ENCODE measurements around the gene NATD1.

The NATD1 gene

GRCh38 chr17:21242026-21242697 is 11.0 kb downstream of the NATD1 start:
- TF ChIP-seq, protein P1, sequence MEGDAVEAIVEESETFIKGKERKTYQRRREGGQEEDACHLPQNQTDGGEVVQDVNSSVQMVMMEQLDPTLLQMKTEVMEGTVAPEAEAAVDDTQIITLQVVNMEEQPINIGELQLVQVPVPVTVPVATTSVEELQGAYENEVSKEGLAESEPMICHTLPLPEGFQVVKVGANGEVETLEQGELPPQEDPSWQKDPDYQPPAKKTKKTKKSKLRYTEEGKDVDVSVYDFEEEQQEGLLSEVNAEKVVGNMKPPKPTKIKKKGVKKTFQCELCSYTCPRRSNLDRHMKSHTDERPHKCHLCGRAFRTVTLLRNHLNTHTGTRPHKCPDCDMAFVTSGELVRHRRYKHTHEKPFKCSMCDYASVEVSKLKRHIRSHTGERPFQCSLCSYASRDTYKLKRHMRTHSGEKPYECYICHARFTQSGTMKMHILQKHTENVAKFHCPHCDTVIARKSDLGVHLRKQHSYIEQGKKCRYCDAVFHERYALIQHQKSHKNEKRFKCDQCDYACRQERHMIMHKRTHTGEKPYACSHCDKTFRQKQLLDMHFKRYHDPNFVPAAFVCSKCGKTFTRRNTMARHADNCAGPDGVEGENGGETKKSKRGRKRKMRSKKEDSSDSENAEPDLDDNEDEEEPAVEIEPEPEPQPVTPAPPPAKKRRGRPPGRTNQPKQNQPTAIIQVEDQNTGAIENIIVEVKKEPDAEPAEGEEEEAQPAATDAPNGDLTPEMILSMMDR (IDR thresholded peaks at IDR 0.05): no peak
- Mint-ChIP-seq H3K4me1 (peaks cover 47% of the 10 kb centered on the region), H3K27ac (no peak overlapping the region), H3K4me3 (no peak overlapping the region), H3K36me3 (ENCODE audit: low read depth) (no peaks in the 10 kb centered on the region), H3K27me3 (ENCODE audit: low read depth, poor library complexity) (no peaks in the 10 kb centered on the region), H3K9me3 (no peaks in the 10 kb centered on the region)
- DNase-seq: no peak

DNA sequence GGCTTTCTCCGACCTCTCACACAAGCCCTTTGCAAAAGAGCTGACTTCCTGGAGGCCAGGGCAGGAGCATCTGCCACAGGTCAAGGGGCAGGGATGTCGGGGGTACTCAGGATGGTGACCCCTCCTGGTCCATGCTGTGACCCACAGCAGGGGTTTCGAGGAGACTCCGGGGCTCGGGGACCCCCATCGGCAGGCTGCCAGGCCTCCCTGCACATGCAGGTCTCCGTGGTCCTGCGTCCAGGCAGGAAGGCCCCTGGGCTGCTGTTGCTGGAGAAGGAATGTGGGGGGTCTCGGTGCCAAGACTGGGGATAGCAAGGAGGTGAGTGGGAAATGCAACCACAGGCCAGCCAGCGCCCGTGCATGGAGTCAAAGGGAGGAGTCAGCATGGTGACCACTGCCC is 11.6 kb downstream of the NATD1 start:
- Mint-ChIP-seq H3K27me3 (ENCODE audit: low read depth, poor library complexity) (no peaks in the 10 kb centered on the region), H3K27ac (no peak overlapping the region), H3K36me3 (ENCODE audit: low read depth) (no peaks in the 10 kb centered on the region), H3K4me1 (peaks cover 47% of the 10 kb centered on the region), H3K9me3 (no peaks in the 10 kb centered on the region), H3K4me3 (no peak overlapping the region)
- TF ChIP-seq, protein P1 (IDR thresholded peaks at IDR 0.05): no peak
- no peak for DNase-seq

DNA sequence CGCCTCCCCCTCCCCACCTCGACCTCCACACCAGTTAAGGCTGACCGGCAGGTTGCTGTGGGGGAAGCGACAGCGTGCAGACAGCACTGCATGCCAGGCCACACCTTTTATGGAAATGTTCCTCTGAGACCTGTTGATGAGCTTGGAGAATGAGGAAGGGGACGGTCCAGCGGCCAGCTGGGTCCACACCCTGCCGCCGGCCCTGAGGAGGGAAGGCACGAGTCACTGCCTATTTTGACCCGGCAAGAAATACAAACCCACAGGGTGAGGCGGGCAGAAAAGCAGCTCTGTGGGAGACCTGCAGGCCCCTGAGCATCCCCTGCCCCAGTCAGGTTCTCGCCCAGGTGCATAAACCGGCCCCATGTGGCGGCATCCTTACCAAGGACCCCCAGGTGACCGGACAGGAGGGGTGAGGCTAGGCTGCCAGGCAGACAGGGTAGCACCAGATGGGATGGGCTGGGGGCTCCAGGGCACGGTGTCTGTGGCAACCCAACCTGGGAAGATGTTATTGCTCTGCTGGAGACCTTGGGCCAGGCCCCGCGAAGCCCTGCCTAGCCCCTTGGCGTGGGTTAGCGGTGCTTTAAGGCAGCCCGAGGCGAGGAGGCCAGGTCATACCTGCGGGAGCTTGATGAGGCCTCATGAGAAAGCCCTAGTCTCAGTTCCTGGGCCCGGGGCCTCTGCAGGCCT is 12.7 kb downstream of the NATD1 start:
- TF ChIP-seq, protein P1 (IDR thresholded peaks at IDR 0.05): no peak
- peak; percentile 34 for DNase-seq
- H3K4me1 Mint-ChIP-seq: peaks cover 47% of the 10 kb centered on the region
- H3K4me3 Mint-ChIP-seq: no peak overlapping the region
- H3K36me3 Mint-ChIP-seq (ENCODE audit: low read depth): no peaks in the 10 kb centered on the region
- H3K9me3 Mint-ChIP-seq: no peaks in the 10 kb centered on the region
- no peak overlapping the region for H3K27ac Mint-ChIP-seq
- no peaks in the 10 kb centered on the region for H3K27me3 Mint-ChIP-seq (ENCODE audit: low read depth, poor library complexity)

DNA sequence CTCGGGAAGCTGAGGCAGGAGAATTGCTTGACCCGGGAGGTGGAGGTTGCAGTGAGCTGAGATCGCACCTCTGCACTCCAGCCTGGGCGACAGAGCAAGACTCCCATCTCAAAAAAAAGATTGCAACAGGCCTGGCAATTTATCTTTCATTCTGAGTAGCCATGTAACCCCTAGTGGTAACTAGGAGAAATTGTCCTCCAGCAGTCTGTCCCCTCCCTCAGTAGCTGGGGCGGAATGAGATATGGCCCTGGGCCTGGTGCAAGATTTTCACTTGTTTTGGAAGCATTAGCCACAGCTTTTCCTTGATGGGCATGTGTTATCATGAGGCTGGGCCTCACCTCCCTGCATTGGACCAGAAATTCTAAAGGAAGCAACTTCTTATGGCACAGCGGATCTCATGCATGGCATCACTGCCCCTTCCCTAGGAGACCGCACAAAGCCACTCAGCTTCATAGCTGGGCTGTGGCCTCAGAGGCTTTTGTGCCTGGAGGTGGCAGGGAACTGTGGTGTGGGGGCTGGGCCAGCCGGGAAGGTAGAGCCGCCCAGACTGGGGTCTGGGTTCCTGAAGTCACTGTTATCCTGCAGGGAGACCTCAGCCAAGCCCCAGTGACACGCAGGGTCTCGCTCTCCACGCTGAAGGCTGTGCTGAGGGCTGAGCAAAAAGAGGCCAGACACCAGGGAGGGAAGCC is 13.4 kb downstream of the NATD1 start:
- DNase-seq: peak; percentile 24
- no peaks in the 10 kb centered on the region for H3K9me3 Mint-ChIP-seq
- H3K4me1 Mint-ChIP-seq: peaks cover 47% of the 10 kb centered on the region
- no peaks in the 10 kb centered on the region for H3K27me3 Mint-ChIP-seq (ENCODE audit: low read depth, poor library complexity)
- H3K4me3 Mint-ChIP-seq: no peak overlapping the region
- TF ChIP-seq, protein P1 (IDR thresholded peaks at IDR 0.05): peak; percentile 53
- H3K27ac Mint-ChIP-seq: peak overlapping the region; percentile 51
- H3K36me3 Mint-ChIP-seq (ENCODE audit: low read depth): no peaks in the 10 kb centered on the region

DNA sequence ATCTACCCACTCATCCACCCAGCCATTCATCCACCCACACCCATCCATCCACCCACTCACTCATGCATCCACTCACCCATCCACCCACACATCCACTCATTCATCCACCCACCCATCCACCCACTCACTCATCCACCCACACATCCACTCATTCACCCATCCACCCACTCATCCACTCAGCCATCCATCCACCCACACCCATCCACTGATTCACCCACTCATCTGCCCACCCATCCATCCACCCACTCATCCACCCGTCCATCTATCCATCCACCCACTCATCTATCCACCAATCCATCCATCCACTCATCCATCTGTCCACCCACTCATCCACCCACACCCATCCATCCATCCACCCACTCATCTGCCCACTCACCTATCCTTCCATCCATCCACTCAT is 17.3 kb downstream of the NATD1 start:
- peaks cover 25% of the 10 kb centered on the region for H3K4me1 Mint-ChIP-seq
- H3K27ac Mint-ChIP-seq: no peak overlapping the region

More for the DNA sequence above, 17.3 kb downstream of the NATD1 start:
- TF ChIP-seq, protein P1 (IDR thresholded peaks at IDR 0.05): no peak
- peaks cover 20% of the 10 kb centered on the region for H3K9me3 Mint-ChIP-seq
- H3K4me3 Mint-ChIP-seq: no peak overlapping the region
- no peak for DNase-seq
- no peaks in the 10 kb centered on the region for H3K27me3 Mint-ChIP-seq (ENCODE audit: low read depth, poor library complexity)
- peaks cover 15% of the 10 kb centered on the region for H3K36me3 Mint-ChIP-seq (ENCODE audit: low read depth)

Data from nephron progenitor cell (in vitro differentiated cells).